ENCODE measurements around the gene KRTAP21-3. TPM values are rescaled to one million over a fixed set of nuclear protein-coding genes. Genes with fewer than 3 reads are reported as not detected.

Gene KRTAP21-3
- polyA plus RNA-seq, 4 donors: not detected

DNA sequence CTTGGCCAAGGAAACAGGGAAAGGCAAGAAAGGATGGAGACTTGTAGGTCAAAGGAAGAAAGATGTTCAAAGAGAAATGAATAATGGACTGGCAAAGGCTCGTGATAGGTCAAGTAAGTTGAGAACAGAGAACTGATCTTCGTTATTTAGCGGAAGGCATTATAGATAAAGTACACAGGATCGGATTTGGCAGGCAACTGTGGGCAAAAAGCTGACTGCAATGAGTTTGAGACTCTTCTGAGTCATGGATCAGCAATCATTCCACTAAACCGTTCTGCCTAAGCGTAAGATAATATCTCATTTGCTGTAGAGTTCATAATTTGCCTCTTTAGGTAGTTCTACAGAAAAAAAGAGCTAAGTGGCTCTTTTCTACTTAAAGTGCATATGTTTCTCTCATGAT lies 34.1 kb downstream of the KRTAP21-3 start:
- Histone ChIP-seq H3K27ac (ENCODE audit: low read depth in 1 of 3, low read length in 2 of 3) (no peak overlapping the region), H3K9me3 (ENCODE audit: control insufficient read depth in 2 of 2, insufficient read depth in 1 of 2, low read depth in 1 of 2, low read length in 1 of 2) (no peaks in the 10 kb centered on the region), H3K27me3 (ENCODE audit: control insufficient read depth in 3 of 3, insufficient read depth in 3 of 3, low read length in 3 of 3) (no peaks in the 10 kb centered on the region), H3K4me3 (ENCODE audit: low read depth in 1 of 3, low read length in 3 of 3) (no peak overlapping the region), H3K4me1 (ENCODE audit: control insufficient read depth in 3 of 3, insufficient read depth in 2 of 3, low read depth in 1 of 3, low read length in 2 of 3) (no peaks in the 10 kb centered on the region), H3K36me3 (ENCODE audit: control insufficient read depth in 3 of 3, insufficient read depth in 2 of 3, low read depth in 1 of 3, low read length in 3 of 3) (no peaks in the 10 kb centered on the region)
- DNase-seq (no peak), FAIRE-seq (no peak)
- WGBS, 3 donors: 74 to 81% (median 79%) methylated on average over 6 of the region's 6 CpGs

DNA sequence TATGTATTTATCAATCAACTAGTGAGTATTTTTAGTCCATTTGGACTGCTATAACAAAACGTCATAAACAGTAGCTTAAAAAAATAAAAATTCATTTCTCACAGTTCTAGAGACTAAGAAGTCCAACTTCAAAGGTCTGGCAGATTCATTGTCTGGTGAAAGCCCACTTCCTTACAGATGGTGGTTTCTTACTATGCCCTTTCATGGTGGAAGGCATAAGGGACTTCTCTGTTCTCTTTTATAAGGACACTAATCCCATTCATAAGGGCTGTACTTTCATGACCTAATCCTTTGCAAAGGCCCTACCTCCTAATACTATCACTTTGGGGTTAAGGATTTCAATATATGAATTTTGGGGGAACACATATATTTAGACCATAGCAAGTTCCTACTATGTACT lies 38.0 kb downstream of the KRTAP21-3 start:
- Histone ChIP-seq H3K4me1 (ENCODE audit: control insufficient read depth in 3 of 3, insufficient read depth in 2 of 3, low read depth in 1 of 3, low read length in 2 of 3) (no peaks in the 10 kb centered on the region), H3K27ac (ENCODE audit: low read depth in 1 of 3, low read length in 2 of 3) (no peak overlapping the region), H3K36me3 (ENCODE audit: control insufficient read depth in 3 of 3, insufficient read depth in 2 of 3, low read depth in 1 of 3, low read length in 3 of 3) (no peaks in the 10 kb centered on the region), H3K9me3 (ENCODE audit: control insufficient read depth in 2 of 2, insufficient read depth in 1 of 2, low read depth in 1 of 2, low read length in 1 of 2) (no peaks in the 10 kb centered on the region), H3K4me3 (ENCODE audit: low read depth in 1 of 3, low read length in 3 of 3) (no peak overlapping the region), H3K27me3 (ENCODE audit: control insufficient read depth in 3 of 3, insufficient read depth in 3 of 3, low read length in 3 of 3) (no peaks in the 10 kb centered on the region)
- DNase-seq (no peak), FAIRE-seq (no peak)
- WGBS, 3 donors: 38 to 44% (median 41%) methylated on average over 1 of the region's 1 CpG

DNA sequence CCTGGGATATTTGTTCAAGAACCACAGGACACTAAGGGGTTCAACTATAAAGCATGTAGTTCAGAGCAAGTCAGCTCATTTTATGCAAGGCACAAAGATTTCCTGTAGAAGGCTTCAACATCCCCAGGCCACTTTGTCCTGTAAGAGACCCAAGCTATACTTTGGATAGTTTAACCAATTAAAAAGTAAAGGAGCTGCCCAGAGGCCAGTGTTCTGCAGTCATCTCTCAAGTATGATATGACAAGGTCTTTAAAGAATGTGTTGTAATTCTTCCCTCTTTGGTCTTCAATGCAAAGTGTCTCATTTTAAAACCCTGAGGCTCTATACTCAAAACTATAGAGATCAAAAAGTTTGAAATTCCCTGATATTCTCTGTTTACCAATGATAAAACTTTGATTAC lies 41.8 kb downstream of the KRTAP21-3 start:
- FAIRE-seq (no peak), DNase-seq (no peak)
- no peak overlapping the region for H3K4me3 ChIP-seq (ENCODE audit: low read depth in 1 of 3, low read length in 3 of 3)
- H3K4me1 ChIP-seq (ENCODE audit: control insufficient read depth in 3 of 3, insufficient read depth in 2 of 3, low read depth in 1 of 3, low read length in 2 of 3): no peaks in the 10 kb centered on the region
- no peaks in the 10 kb centered on the region for H3K27me3 ChIP-seq (ENCODE audit: control insufficient read depth in 3 of 3, insufficient read depth in 3 of 3, low read length in 3 of 3)
- no peak overlapping the region for H3K27ac ChIP-seq (ENCODE audit: low read depth in 1 of 3, low read length in 2 of 3)
- peaks cover 0 to 3% of the 10 kb centered on the region in 2 donors for H3K9me3 ChIP-seq (ENCODE audit: control insufficient read depth in 2 of 2, insufficient read depth in 1 of 2, low read depth in 1 of 2, low read length in 1 of 2)
- H3K36me3 ChIP-seq (ENCODE audit: control insufficient read depth in 3 of 3, insufficient read depth in 2 of 3, low read depth in 1 of 3, low read length in 3 of 3): no peaks in the 10 kb centered on the region

DNA sequence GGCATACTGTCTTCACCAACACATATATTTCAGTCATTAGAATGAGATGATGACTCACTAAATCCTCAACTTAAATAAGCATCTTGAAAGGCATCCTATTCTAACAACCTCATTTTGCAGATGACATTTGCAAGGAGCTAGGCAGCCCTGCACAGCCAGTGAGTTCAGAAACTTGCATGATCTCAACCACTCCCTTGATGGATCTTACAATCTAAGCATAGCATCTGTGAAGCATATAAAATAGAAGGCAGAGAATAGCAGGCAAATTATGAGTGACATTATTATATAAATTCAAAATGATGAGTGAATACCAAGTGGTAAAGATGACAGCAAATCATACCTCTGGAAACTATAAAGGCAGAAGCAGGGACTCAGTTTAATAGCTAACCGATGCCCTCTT lies 44.3 kb downstream of the KRTAP21-3 start:
- no peak overlapping the region for H3K27ac ChIP-seq (ENCODE audit: low read depth in 1 of 3, low read length in 2 of 3)
- no peaks in the 10 kb centered on the region for H3K27me3 ChIP-seq (ENCODE audit: control insufficient read depth in 3 of 3, insufficient read depth in 3 of 3, low read length in 3 of 3)
- no peak for FAIRE-seq
- H3K36me3 ChIP-seq (ENCODE audit: control insufficient read depth in 3 of 3, insufficient read depth in 2 of 3, low read depth in 1 of 3, low read length in 3 of 3): no peaks in the 10 kb centered on the region
- no peaks in the 10 kb centered on the region for H3K4me1 ChIP-seq (ENCODE audit: control insufficient read depth in 3 of 3, insufficient read depth in 2 of 3, low read depth in 1 of 3, low read length in 2 of 3)
- DNase-seq: no peak
- 40 to 79% (median 63%) methylated on average over 1 of the region's 1 CpG for WGBS, 3 donors
- H3K4me3 ChIP-seq (ENCODE audit: low read depth in 1 of 3, low read length in 3 of 3): no peak overlapping the region
- peaks cover 0 to 3% of the 10 kb centered on the region in 2 donors for H3K9me3 ChIP-seq (ENCODE audit: control insufficient read depth in 2 of 2, insufficient read depth in 1 of 2, low read depth in 1 of 2, low read length in 1 of 2)

DNA sequence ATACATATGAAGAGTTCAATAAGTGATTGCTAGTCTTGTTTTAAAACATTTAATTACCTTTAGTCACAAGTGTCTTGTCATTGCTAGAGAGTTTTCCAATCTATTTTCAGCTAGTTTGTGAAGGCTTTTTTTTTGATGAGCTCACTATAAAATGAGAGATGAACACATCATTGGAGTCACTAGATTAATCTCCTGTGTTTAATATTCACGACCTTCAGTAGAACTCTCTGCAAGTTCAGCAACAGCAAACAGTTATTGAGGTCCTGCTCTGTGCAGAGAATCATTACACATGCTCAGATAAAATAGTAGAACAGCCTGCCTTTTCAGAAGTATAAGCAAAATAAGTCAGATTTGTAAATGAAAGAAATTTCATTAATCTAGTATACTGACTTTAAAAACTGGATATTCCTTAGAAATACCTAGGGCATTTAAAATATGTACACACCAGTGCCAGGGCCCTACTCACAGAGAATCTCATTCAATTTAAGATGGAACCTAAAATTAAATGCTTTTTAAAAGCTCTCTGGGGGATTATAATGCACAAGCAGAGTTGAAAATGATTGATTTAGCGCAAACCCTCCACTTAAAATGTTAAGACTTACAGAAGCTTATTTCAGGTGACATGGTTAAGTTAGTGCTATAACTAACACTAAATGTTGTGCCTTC lies 45.5 kb downstream of the KRTAP21-3 start:
- Histone ChIP-seq H3K9me3 (ENCODE audit: control insufficient read depth in 2 of 2, insufficient read depth in 1 of 2, low read depth in 1 of 2, low read length in 1 of 2) (peaks cover 0 to 8% of the 10 kb centered on the region in 2 donors), H3K4me1 (ENCODE audit: control insufficient read depth in 3 of 3, insufficient read depth in 2 of 3, low read depth in 1 of 3, low read length in 2 of 3) (no peaks in the 10 kb centered on the region), H3K27me3 (ENCODE audit: control insufficient read depth in 3 of 3, insufficient read depth in 3 of 3, low read length in 3 of 3) (no peaks in the 10 kb centered on the region), H3K36me3 (ENCODE audit: control insufficient read depth in 3 of 3, insufficient read depth in 2 of 3, low read depth in 1 of 3, low read length in 3 of 3) (no peaks in the 10 kb centered on the region), H3K27ac (ENCODE audit: low read depth in 1 of 3, low read length in 2 of 3) (no peak overlapping the region), H3K4me3 (ENCODE audit: low read depth in 1 of 3, low read length in 3 of 3) (no peak overlapping the region)
- FAIRE-seq (no peak), DNase-seq (no peak)
- WGBS, 3 donors: 64 to 76% (median 72%) methylated on average over 2 of the region's 2 CpGs

DNA sequence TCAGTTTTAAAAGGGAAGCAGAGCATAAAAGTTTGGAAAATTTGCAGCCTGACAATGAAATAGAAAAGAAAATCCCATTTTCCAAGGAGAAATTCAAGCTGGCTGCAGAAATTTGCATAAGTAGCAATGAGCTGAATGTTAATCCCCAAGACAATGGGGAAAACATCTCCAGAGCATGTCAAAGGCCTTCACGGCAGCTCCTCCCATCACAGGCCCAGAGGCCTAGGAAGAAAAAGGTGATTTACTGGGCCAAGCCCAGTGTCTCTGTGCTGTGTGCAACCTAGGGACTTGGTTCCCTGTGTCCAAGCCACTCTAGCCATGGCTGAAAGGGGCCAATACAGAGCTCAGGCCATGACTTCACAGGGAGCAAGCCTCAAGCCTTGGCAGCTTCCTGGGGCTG lies 49.8 kb downstream of the KRTAP21-3 start:
- WGBS, 3 donors: 70 to 84% (median 81%) methylated on average over 1 of the region's 1 CpG
- FAIRE-seq (no peak), DNase-seq (no peak)
- Histone ChIP-seq H3K36me3 (ENCODE audit: control insufficient read depth in 3 of 3, insufficient read depth in 2 of 3, low read depth in 1 of 3, low read length in 3 of 3) (no peaks in the 10 kb centered on the region), H3K4me1 (ENCODE audit: control insufficient read depth in 3 of 3, insufficient read depth in 2 of 3, low read depth in 1 of 3, low read length in 2 of 3) (no peaks in the 10 kb centered on the region), H3K27ac (ENCODE audit: low read depth in 1 of 3, low read length in 2 of 3) (no peak overlapping the region), H3K27me3 (ENCODE audit: control insufficient read depth in 3 of 3, insufficient read depth in 3 of 3, low read length in 3 of 3) (no peaks in the 10 kb centered on the region), H3K4me3 (ENCODE audit: low read depth in 1 of 3, low read length in 3 of 3) (no peak overlapping the region), H3K9me3 (ENCODE audit: control insufficient read depth in 2 of 2, insufficient read depth in 1 of 2, low read depth in 1 of 2, low read length in 1 of 2) (peaks cover 0 to 6% of the 10 kb centered on the region in 2 donors)

Other genes starting within 250 kb of the KRTAP21-3 start
- not detected for gene KRTAP19-1, start 238.4 kb downstream of the KRTAP21-3 start, polyA plus RNA-seq
- gene KRTAP19-2, start 231.3 kb downstream of the KRTAP21-3 start, polyA plus RNA-seq: not detected
- gene KRTAP19-3, start 226.8 kb downstream of the KRTAP21-3 start, polyA plus RNA-seq: not detected
- not detected for gene KRTAP19-4, start 221.6 kb downstream of the KRTAP21-3 start, polyA plus RNA-seq
- not detected for gene KRTAP19-5, start 216.6 kb downstream of the KRTAP21-3 start, polyA plus RNA-seq
- not detected for gene KRTAP19-6, start 176.9 kb downstream of the KRTAP21-3 start, polyA plus RNA-seq
- gene KRTAP19-7, start 157.5 kb downstream of the KRTAP21-3 start, polyA plus RNA-seq: not detected
- not detected for gene KRTAP22-2, start 128.4 kb downstream of the KRTAP21-3 start, polyA plus RNA-seq
- not detected for gene KRTAP6-3, start 126.3 kb downstream of the KRTAP21-3 start, polyA plus RNA-seq
- gene KRTAP6-2, start 119.9 kb downstream of the KRTAP21-3 start, polyA plus RNA-seq: not detected
- not detected for gene KRTAP22-1, start 117.7 kb downstream of the KRTAP21-3 start, polyA plus RNA-seq
- gene KRTAP6-1, start 104.8 kb downstream of the KRTAP21-3 start, polyA plus RNA-seq: not detected
- gene KRTAP20-1, start 102.4 kb downstream of the KRTAP21-3 start, polyA plus RNA-seq: not detected
- gene KRTAP20-4, start 98.2 kb downstream of the KRTAP21-3 start, polyA plus RNA-seq: not detected
- not detected for gene KRTAP20-2, start 83.6 kb downstream of the KRTAP21-3 start, polyA plus RNA-seq
- not detected for gene KRTAP20-3, start 75.9 kb downstream of the KRTAP21-3 start, polyA plus RNA-seq
- not detected for gene KRTAP21-2, start 28.5 kb upstream of the KRTAP21-3 start, polyA plus RNA-seq
- not detected for gene KRTAP21-1, start 36.7 kb upstream of the KRTAP21-3 start, polyA plus RNA-seq
- gene KRTAP8-1, start 94.5 kb upstream of the KRTAP21-3 start, polyA plus RNA-seq: not detected
- not detected for gene KRTAP7-1, start 111.0 kb upstream of the KRTAP21-3 start, polyA plus RNA-seq
- not detected for gene KRTAP11-1, start 162.8 kb upstream of the KRTAP21-3 start, polyA plus RNA-seq

Measured in small intestine (tissue), 7 donors.